IMR-90 (cell line): ENCODE results near the gene SLC15A3. TPM values are rescaled to one million over a fixed set of nuclear protein-coding genes. Genes with fewer than 3 reads are reported as not detected.

Experiments used
- ATAC-seq: fragments of 200-7000 bp; cut with Tn5 transposase; 2 replicates; pipeline ENCODE4 v1.9.1; 2020; ENCODE audit warnings: low read depth, mild to moderate bottlenecking, moderate library complexity
- BruUV-seq: library from RNA; stranded (reverse); fragments of 400-500 nt; replicated peaks from 2 replicates; lab custom pipeline; 2021; lab: Mats Ljungman, UMichigan
- CTCF ChIA-PET: fragments of 300-600 bp; formaldehyde crosslinking; extraction: SDS; loops from one replicate; lab custom pipeline; 2021; ENCODE audit warnings: antibody characterized with exemption; lab: Yijun Ruan, JAX
- POLR2A ChIA-PET: fragments of 300-600 bp; sonication (Branson Sonifier 250); formaldehyde crosslinking; loops from one replicate; lab custom pipeline; 2022; ENCODE audit warnings: antibody characterized with exemption; ENCODE audit not compliant: unreplicated experiment; lab: Charles Lee
- DNase-seq: peaks from one replicate; pipeline ENCODE4 v3.0.0; 2013
- H2AFZ ChIP-seq: replicated peaks from 2 replicates; pipeline ENCODE3; 2013; ENCODE audit warnings: low read length, mild to moderate bottlenecking; ENCODE audit not compliant: poor library complexity
- H2AK5ac ChIP-seq: 2 replicates; pipeline ENCODE4 v1.6.1; 2013; ENCODE audit warnings: low read depth, low read length, inconsistent platforms
- H2AK9ac ChIP-seq: replicated peaks from 2 replicates; pipeline ENCODE3; 2013; ENCODE audit warnings: mild to moderate bottlenecking, low read depth, low read length, moderate library complexity; ENCODE audit not compliant: poor library complexity
- H2BK120ac ChIP-seq: 2 replicates; pipeline ENCODE4 v1.6.1; 2013; ENCODE audit warnings: low read depth, low read length, inconsistent platforms
- H2BK15ac ChIP-seq: 3 replicates; pipeline ENCODE4 v1.6.1; 2013; ENCODE audit warnings: low read depth, low read length, inconsistent platforms
- H2BK20ac ChIP-seq: 2 replicates; pipeline ENCODE4 v1.6.1; 2013; ENCODE audit warnings: low read depth, mild to moderate bottlenecking, inconsistent platforms, low read length, moderate library complexity
- H2BK5ac ChIP-seq: 2 replicates; pipeline ENCODE4 v1.6.1; 2013; ENCODE audit warnings: mild to moderate bottlenecking, low read depth, low read length, inconsistent platforms; ENCODE audit not compliant: poor library complexity, severe bottlenecking
- H3K14ac ChIP-seq: replicated peaks from 2 replicates; pipeline ENCODE4 v1.6.1; 2013; ENCODE audit warnings: low read depth, low read length, inconsistent platforms
- H3K18ac ChIP-seq: 2 replicates; pipeline ENCODE4 v1.6.1; 2013; ENCODE audit warnings: low read depth, low read length, control low read depth
- H3K23ac ChIP-seq: 2 replicates; pipeline ENCODE4 v1.6.1; 2013; ENCODE audit warnings: low read depth, low read length, inconsistent platforms
- H3K27ac ChIP-seq: 2 replicates; pipeline ENCODE4 v1.5.1; 2013; ENCODE audit warnings: mild to moderate bottlenecking, control low read depth, low read length; ENCODE audit not compliant: insufficient read depth
- H3K27me3 ChIP-seq: 2 replicates; pipeline ENCODE4 v1.6.1; 2013; ENCODE audit warnings: low read length; ENCODE audit not compliant: control insufficient read depth, insufficient read depth
- H3K36me3 ChIP-seq: 2 replicates; pipeline ENCODE4 v1.6.1; 2013; ENCODE audit warnings: low read length, mixed read lengths; ENCODE audit not compliant: control insufficient read depth, insufficient read depth
- H3K4ac ChIP-seq: 2 replicates; pipeline ENCODE4 v1.6.1; 2013; ENCODE audit warnings: low read depth, low read length, inconsistent platforms
- H3K4me1 ChIP-seq: 2 replicates; pipeline ENCODE4 v1.6.1; 2013; ENCODE audit warnings: low read length, mixed read lengths; ENCODE audit not compliant: control insufficient read depth, insufficient read depth
- H3K4me2 ChIP-seq: 2 replicates; pipeline ENCODE4 v1.6.1; 2013; ENCODE audit warnings: low read depth, mild to moderate bottlenecking, control low read depth, low read length, moderate library complexity
- H3K4me3 ChIP-seq: 2 replicates; pipeline ENCODE4 v1.5.1; 2013; ENCODE audit warnings: low read depth, mild to moderate bottlenecking, control low read depth, low read length, moderate library complexity; ENCODE audit not compliant: insufficient read depth
- H3K56ac ChIP-seq: 2 replicates; pipeline ENCODE4 v1.6.1; 2013; ENCODE audit warnings: low read length, inconsistent platforms; ENCODE audit not compliant: insufficient read depth; ENCODE audit errors: extremely low read depth
- H3K79me1 ChIP-seq, 2 experiments: 2 replicates each; pipeline ENCODE4 v1.6.1; 2013; ENCODE audit warnings: low read length in 2 of 2, inconsistent platforms in 1 of 2, low read depth in 1 of 2
- H3K9ac ChIP-seq: 2 replicates; pipeline ENCODE4 v1.6.1; 2013; ENCODE audit warnings: low read depth, low read length, control low read depth
- H3K9me1 ChIP-seq: 2 replicates; pipeline ENCODE4 v1.6.1; 2013; ENCODE audit warnings: low read length, inconsistent platforms; ENCODE audit not compliant: insufficient read depth
- H3K9me3 ChIP-seq: 2 replicates; pipeline ENCODE4 v1.6.1; 2013; ENCODE audit warnings: low read length; ENCODE audit not compliant: control insufficient read depth, insufficient read depth
- H4K20me1 ChIP-seq: 2 replicates; pipeline ENCODE4 v1.6.1; 2013; ENCODE audit warnings: low read length, inconsistent platforms; ENCODE audit not compliant: insufficient read depth
- H4K5ac ChIP-seq: 2 replicates; pipeline ENCODE4 v1.6.1; 2013; ENCODE audit warnings: mild to moderate bottlenecking, low read depth, low read length, control low read depth
- H4K8ac ChIP-seq, 2 experiments: 2 replicates each; pipeline ENCODE4 v1.6.1; 2013; ENCODE audit warnings: low read depth in 2 of 2, low read length in 2 of 2, control low read depth in 1 of 2, inconsistent platforms in 1 of 2
- H4K91ac ChIP-seq: 2 replicates; pipeline ENCODE4 v1.6.1; 2013; ENCODE audit warnings: low read depth, low read length, inconsistent platforms; ENCODE audit not compliant: insufficient read depth
- MAFK ChIP-seq: IDR thresholded peaks from 2 replicates; pipeline ENCODE4 v1.6.1; 2012; ENCODE audit warnings: low read depth, low read length, improper control_type of control experiment
- MXI1 ChIP-seq: IDR thresholded peaks from 2 replicates; pipeline ENCODE4 v1.6.1; 2012; ENCODE audit warnings: low read depth, mild to moderate bottlenecking, low read length, moderate library complexity, borderline replicate concordance
- RAD21 ChIP-seq: IDR thresholded peaks from 2 replicates; pipeline ENCODE4 v1.6.1; 2012; ENCODE audit warnings: low read length, improper control_type of control experiment
- SMC3 ChIP-seq: fragments of 150-350 bp; IDR thresholded peaks from 2 replicates; pipeline ENCODE4 v1.6.1; 2016; ENCODE audit warnings: low read depth, mild to moderate bottlenecking, antibody characterized with exemption, low read length, moderate library complexity
- WGBS, 2 experiments: methylation state at CpG; one replicate each; pipeline versions ENCODE4 v1.1.5 to v1.1.7; 2013; ENCODE audit warnings: missing lambda C conversion rate in 2 of 2; ENCODE audit not compliant: insufficient read length in 1 of 2; ENCODE audit errors: extremely low coverage in 2 of 2; 5-methylcytosine and 5-hydroxymethylcytosine counted together
- dilution Hi-C: fragments of 300-500 bp; cut with HindIII; formaldehyde crosslinking; loops from one replicate; pipeline ENCODE4 v1.14.3; 2018; ENCODE audit warnings: low sequenced_read_pairs; ENCODE audit not compliant: unreplicated experiment
- in situ Hi-C: fragments of 300-500 bp; cut with MboI; formaldehyde crosslinking; loops from 3 replicates; pipeline ENCODE4 v1.14.3; 2019; ENCODE audit warnings: low sequenced_read_pairs, inconsistent platforms, mixed read lengths
- intact Hi-C: fragments of 100-400 bp; cut with micrococcal nuclease; formaldehyde crosslinking; loops from 2 replicates; pipeline ENCODE4 v1.10.0; 2022
- polyA plus RNA-seq, 3 experiments: library from polyadenylated mRNA; depleted of rRNA; stranded (reverse); fragments of >200 nt; gene quantifications; 2 replicates each; pipeline ENCODE4 v1.2.3, GENCODE V29; 2012; ENCODE audit warnings: low replicate concordance in 1 of 3
- total RNA-seq: library from RNA; depleted of rRNA; stranded (reverse); fragments of >200 nt; gene quantifications from 2 replicates; pipeline ENCODE4 v1.2.3, GENCODE V29; 2012
- TF ChIP-seq, protein P1 (sequence below): conservative IDR thresholded peaks from 2 replicates; pipeline ENCODE4 v1.5.1; 2012; ENCODE audit warnings: mild to moderate bottlenecking, low read depth, low read length, improper control_type of control experiment

The SLC15A3 gene
- total and polyA plus RNA-seq, 2 of the 4 experiments (the other 2 are of a cell fraction): 3.2 to 4.4 TPM

DNA sequence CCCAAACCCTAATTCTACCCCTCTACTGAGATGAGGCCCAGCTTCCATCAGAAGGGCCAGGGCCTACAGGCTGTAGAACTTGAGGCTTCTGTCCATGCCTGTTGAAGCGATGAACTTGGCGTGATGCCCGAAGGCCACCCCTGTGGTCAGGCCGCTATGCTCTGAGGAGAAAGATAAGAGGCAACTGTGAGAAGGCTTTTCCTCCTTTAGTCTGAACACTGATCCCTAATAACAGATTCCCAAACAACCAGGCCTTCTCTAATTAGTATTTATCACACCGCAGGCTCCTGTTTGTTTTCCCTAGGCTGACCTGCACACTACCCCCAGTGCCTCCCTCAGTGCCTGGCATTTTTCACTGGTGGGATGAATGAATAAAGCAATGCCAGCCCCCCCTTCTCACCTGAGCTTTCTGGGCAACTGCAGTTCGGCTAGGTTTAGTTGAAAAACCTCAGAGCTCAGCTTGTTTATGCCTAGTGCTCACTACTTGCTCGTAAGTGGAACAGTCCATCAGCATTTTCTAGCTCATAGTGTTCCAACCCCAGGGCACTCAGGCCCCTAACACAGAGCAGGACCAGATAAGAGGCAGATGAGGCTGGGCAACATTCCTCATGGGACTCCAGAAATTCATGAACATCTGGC, 60.8 kb downstream of the SLC15A3 start:
- H3K36me3 ChIP-seq: peaks cover 13% of the 10 kb centered on the region
- H3K9ac ChIP-seq: no peak overlapping the region
- H4K91ac ChIP-seq: no peak overlapping the region
- no peak overlapping the region for H4K8ac ChIP-seq
- H2BK120ac ChIP-seq: no peak overlapping the region
- H3K4me1 ChIP-seq: no peaks in the 10 kb centered on the region
- no peaks in the 10 kb centered on the region for H3K9me3 ChIP-seq
- H3K14ac ChIP-seq: no peak overlapping the region
- ChIA-PET POLR2A (no interaction called here), CTCF (interaction anchor here (0.6 to 1.7 kb wide), 2 partner anchors 54 to 1718 kb away, joined by 3 to 7 read pairs; no protein-coding TSS in a partner anchor)
- no peak overlapping the region for H3K27ac ChIP-seq
- no CpG with 5 or more reads among the region's 7 CpGs for whole genome bisulfite sequencing, 2 experiments
- no peak for TF ChIP-seq MXI1
- TF ChIP-seq MAFK: no peak
- no peak for TF ChIP-seq SMC3
- no peak for TF ChIP-seq RAD21
- TF ChIP-seq, protein P1, sequence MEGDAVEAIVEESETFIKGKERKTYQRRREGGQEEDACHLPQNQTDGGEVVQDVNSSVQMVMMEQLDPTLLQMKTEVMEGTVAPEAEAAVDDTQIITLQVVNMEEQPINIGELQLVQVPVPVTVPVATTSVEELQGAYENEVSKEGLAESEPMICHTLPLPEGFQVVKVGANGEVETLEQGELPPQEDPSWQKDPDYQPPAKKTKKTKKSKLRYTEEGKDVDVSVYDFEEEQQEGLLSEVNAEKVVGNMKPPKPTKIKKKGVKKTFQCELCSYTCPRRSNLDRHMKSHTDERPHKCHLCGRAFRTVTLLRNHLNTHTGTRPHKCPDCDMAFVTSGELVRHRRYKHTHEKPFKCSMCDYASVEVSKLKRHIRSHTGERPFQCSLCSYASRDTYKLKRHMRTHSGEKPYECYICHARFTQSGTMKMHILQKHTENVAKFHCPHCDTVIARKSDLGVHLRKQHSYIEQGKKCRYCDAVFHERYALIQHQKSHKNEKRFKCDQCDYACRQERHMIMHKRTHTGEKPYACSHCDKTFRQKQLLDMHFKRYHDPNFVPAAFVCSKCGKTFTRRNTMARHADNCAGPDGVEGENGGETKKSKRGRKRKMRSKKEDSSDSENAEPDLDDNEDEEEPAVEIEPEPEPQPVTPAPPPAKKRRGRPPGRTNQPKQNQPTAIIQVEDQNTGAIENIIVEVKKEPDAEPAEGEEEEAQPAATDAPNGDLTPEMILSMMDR: no peak
- no peak overlapping the region for H3K18ac ChIP-seq
- no peak overlapping the region for H3K4me2 ChIP-seq
- no peak overlapping the region for H3K23ac ChIP-seq
- no peak overlapping the region for H2AK5ac ChIP-seq
- H3K56ac ChIP-seq: no peak overlapping the region
- no peak overlapping the region for H4K5ac ChIP-seq
- H2AFZ ChIP-seq: no peak overlapping the region
- no peaks in the 10 kb centered on the region for H3K9me1 ChIP-seq
- H3K4me3 ChIP-seq: no peak overlapping the region
- no peak overlapping the region for H3K4ac ChIP-seq
- intact Hi-C loops: no loop called here
- DNase-seq (peak; percentile 23), ATAC-seq (no peak)
- no peaks in the 10 kb centered on the region; the same call in 1 of the 2 replicates for H4K20me1 ChIP-seq
- H2BK20ac ChIP-seq: no peak overlapping the region
- no peaks in the 10 kb centered on the region for H3K27me3 ChIP-seq
- no peak overlapping the region for H2AK9ac ChIP-seq
- H3K79me1 ChIP-seq: no peaks in the 10 kb centered on the region; a peak in 2 of 4 replicates
- no peak overlapping the region for H2BK15ac ChIP-seq
- dilution Hi-C loops: no loop called here
- no peak overlapping the region for H2BK5ac ChIP-seq
- in situ Hi-C loops: loop anchor here (5.0 kb wide), 1 partner anchor 54 kb away; no protein-coding TSS in a partner anchor
- no TSS peak for BruUV-seq
